NB4 (cell line): ENCODE data around the gene TP53BP1.

Source experiments
- DNase-seq: peaks from one replicate; pipeline ENCODE4 v3.0.0; 2010; ENCODE audit warnings: low read depth
- H3K4me3 ChIP-seq: one replicate; pipeline ENCODE4 v1.5.1; 2011; ENCODE audit warnings: mild to moderate bottlenecking, low read depth, low read length, moderate library complexity
- MAX ChIP-seq: IDR thresholded peaks from 2 replicates; pipeline ENCODE4 v1.6.1; 2011; ENCODE audit warnings: low read depth, low read length
- MYC ChIP-seq: IDR thresholded peaks from 2 replicates; pipeline ENCODE4 v1.6.1; 2011; ENCODE audit warnings: low read depth, low read length
- POLR2A ChIP-seq: IDR thresholded peaks from 2 replicates; pipeline ENCODE4 v1.6.1; 2011; ENCODE audit warnings: mild to moderate bottlenecking; ENCODE audit not compliant: insufficient read length; ENCODE audit errors: extremely low read depth
- TF ChIP-seq, protein P1 (sequence below): IDR thresholded peaks from one replicate; pipeline ENCODE4 v1.5.1; 2012; ENCODE audit warnings: low read depth, low read length

The TP53BP1 gene

DNA sequence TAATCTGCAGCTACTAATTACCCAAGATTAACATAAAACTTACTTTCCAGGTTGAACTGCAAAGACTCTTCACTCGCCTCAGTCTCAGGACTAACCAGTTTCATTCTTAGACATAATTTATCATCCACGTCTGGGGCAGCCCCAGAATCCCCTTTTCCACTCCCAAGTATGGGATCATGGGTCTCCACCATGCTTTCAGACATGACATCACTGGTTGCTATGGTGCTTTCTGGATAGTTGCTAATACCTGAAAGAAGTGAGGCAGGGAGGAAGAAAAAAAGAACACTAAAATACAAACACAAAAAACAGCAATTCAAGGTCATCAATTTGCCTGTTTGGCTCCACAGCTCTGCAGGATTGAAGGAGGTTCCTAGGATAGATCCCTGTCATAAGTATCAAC is 46.6 kb downstream of the TP53BP1 start:
- TF ChIP-seq MYC (no peak), POLR2A (no peak), MAX (no peak)
- TF ChIP-seq, protein P1, sequence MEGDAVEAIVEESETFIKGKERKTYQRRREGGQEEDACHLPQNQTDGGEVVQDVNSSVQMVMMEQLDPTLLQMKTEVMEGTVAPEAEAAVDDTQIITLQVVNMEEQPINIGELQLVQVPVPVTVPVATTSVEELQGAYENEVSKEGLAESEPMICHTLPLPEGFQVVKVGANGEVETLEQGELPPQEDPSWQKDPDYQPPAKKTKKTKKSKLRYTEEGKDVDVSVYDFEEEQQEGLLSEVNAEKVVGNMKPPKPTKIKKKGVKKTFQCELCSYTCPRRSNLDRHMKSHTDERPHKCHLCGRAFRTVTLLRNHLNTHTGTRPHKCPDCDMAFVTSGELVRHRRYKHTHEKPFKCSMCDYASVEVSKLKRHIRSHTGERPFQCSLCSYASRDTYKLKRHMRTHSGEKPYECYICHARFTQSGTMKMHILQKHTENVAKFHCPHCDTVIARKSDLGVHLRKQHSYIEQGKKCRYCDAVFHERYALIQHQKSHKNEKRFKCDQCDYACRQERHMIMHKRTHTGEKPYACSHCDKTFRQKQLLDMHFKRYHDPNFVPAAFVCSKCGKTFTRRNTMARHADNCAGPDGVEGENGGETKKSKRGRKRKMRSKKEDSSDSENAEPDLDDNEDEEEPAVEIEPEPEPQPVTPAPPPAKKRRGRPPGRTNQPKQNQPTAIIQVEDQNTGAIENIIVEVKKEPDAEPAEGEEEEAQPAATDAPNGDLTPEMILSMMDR: no peak

DNA sequence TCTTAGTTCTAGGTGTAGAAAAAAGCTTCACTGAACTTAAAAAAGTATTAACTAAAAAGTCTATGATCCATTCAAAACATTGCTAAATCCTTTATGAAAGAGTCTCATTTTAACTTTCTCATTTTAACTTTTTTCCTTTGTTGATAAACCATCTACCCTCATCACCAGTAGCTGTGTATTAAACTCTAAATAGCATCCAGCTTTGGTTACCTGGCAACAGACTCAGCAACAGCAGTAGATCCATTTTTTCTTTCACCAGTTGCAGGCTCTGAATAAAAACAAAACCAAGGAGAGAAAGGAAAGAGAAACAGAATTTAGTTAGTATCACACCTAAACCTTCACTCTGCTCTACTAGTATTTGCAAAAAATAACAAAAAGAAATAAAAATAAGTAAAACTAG is 51.6 kb downstream of the TP53BP1 start:
- TF ChIP-seq, protein P1: no peak
- no peak for TF ChIP-seq POLR2A
- no peak for TF ChIP-seq MYC
- no peak for TF ChIP-seq MAX
- H3K4me3 ChIP-seq: no peak overlapping the region
- DNase-seq: peak; percentile 19

More for the DNA sequence above, 46.6 kb downstream of the TP53BP1 start:
- no peak for DNase-seq
- H3K4me3 ChIP-seq: no peak overlapping the region

DNA sequence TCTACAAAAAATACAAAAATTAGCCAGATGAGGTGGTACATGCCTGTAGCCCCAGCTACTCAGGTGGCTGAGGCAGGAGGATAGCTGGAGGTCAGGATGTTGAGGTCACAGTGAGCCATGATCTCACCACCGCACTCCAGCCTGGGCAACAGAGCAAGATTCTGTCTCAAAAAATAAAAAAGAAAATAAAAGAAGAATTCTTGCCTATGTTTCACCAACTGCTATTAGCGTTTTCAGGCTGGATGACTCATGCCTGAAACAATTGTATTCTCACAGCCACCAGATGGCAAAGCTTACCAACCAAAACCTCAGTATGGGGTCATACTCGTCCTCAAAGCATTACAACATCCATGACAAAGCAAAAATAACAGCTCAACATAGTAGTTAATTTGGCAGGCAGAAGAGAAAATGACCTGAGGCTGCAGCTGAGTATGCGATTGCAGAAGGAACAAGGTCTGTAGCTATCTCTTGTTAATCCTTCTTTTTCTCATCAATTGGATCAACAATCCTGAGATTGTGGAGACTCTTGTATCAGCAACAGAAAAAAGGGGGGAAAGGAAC is 52.2 kb downstream of the TP53BP1 start:
- H3K4me3 ChIP-seq: no peak overlapping the region
- TF ChIP-seq, protein P1: peak; percentile 12
- TF ChIP-seq MAX (peak; percentile 71), POLR2A (no peak), MYC (peak; percentile 75)
- DNase-seq: peak; percentile 94

GRCh38 chr15:43439268-43439667 is 53.7 kb downstream of the TP53BP1 start:
- no peak for DNase-seq
- no peak overlapping the region for H3K4me3 ChIP-seq
- TF ChIP-seq, protein P1: no peak
- TF ChIP-seq MYC (no peak), MAX (no peak), POLR2A (no peak)

DNA sequence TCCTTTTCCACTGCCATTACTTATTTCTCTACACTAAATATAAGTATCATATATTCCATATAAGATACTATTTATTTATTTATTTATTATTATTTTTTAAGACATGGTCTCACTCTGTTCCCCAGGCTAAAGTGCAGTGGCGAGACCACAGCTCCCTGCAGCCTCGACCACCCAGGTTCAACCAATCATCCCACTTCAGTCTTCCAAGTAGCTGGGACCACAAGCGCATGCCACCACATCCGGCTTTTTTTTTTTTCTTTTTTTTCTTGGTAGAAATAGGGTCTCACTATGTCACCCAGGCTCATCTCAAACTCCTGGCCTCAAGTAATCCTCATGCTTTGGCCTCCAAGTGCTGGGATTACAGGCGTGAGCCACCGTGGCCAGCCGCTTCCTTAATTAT is 56.6 kb downstream of the TP53BP1 start:
- TF ChIP-seq MYC (no peak), POLR2A (no peak), MAX (no peak)
- TF ChIP-seq, protein P1: no peak
- H3K4me3 ChIP-seq: no peak overlapping the region
- DNase-seq: no peak
